ENCODE data around the gene CAPN5.

CAPN5 gene

DNA sequence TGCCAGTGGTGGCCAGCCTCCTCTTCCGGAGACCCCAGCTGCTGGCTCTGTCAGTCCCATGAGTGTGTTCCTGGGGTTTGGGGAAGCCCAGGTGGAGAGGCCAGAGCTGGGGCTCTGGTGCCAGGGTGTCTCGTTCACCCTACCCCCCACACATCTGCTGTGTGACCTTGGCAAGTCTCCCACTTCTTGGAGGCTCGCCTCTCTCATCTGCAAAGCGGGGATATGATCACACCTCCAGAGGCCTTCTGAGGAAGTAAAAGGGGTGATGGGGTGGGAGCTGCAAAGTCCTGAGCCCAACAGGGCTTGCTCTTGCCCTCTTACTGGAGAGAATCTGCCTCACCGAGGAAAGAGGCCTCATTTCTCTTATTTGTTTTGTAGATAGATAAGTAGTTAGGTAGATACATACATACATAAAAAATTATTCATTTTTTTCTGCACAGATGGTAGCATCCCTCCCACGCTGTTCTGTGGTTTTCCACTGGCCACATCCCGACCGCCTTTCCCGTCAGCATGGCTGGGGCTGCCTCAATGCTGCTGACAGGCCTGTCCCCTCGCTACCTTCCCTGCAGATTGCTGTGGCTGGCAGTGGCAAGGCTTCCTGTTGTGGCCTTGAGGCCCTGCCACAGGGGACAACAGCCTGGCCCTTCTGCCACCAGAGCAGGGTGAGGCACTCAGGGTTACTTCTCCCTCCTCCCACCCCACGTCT is 85.2 kb downstream of the CAPN5 start:
- no peak for DNase-seq (ENCODE audit: low read depth)

- no peak for DNase-seq (ENCODE audit: low read depth)
Measured at GRCh38 chr11:77152846-77153245, 86.1 kb downstream of the CAPN5 start.

GRCh38 chr11:77153276-77154185 is 86.8 kb downstream of the CAPN5 start:
- DNase-seq (ENCODE audit: low read depth): no peak

DNA sequence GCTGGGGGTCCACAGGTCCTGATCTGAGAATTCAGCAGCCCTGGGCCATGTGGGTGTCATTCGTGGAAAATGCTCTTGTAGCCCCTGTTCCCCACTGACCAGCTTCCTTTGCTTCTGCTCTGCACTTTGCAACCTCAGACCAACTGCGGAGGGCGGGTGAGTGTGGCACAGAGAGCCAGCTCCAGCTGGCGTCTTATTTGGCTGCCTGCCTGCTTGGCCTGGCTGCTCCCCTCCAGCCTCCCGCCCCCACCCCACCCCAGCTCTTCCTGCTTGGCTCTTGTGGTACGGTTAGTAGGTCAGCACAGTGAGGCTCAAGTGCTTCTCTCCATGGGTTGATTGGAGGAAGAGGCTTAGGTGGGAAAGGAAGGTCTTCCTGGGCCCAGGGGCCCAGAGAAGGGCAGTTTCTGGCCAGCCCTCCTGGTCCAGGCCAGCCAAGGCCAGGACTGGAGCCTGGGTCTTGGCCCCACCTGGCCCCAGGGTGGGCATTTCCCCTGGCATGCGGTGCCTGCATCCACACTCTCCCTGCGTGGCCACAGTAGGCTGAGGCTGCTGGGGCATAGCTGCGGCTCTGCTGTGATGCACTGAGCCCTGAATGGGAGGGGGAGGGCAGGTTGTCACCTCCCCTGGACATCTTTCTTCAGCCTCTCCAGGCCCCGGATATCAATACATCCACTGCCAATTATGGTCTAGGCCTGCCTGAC is 87.8 kb downstream of the CAPN5 start:
- DNase-seq (ENCODE audit: low read depth): no peak

GRCh38 chr11:77155082-77155475 is 88.3 kb downstream of the CAPN5 start:
- no peak for DNase-seq (ENCODE audit: low read depth)

- no peak for DNase-seq (ENCODE audit: low read depth)
Measured at GRCh38 chr11:77155556-77156130, 88.9 kb downstream of the CAPN5 start.

GRCh38 chr11:77156396-77157195 is 89.8 kb downstream of the CAPN5 start:
- no peak for DNase-seq (ENCODE audit: low read depth)

DNA sequence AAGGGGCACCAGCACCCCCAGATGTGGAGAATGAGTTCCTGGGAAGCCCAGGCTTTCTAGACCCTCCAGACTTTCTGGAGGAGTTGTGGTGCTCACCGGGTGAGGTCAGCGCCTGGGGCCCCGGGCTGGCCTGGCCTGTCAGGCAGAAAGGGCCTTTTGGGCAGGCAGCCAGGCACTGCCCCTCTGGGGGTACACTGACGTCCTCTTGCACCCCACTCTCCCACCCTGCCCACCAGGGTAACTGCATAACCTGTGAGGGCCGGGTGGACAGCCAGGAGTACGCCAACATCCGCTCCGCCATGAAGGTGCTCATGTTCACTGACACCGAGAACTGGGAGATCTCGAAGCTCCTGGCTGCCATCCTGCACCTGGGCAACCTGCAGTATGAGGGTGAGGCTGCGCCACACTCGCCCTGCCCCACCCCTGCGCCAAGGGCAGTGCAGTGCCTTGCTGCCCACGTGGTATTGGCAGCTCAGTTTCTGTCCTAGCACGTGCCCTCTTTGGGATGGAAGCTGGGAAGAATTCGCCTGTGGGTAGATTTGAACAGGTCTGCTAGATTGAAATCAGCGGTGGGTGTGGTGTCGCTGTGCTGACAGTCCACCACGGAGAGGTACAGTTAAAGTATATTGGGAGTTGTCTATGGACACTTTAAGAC is 91.4 kb downstream of the CAPN5 start:
- no peak for DNase-seq (ENCODE audit: low read depth)

- no peak for DNase-seq (ENCODE audit: low read depth)
Measured at GRCh38 chr11:77159219-77159936, 92.6 kb downstream of the CAPN5 start.

- no peak for DNase-seq (ENCODE audit: low read depth)
Measured at GRCh38 chr11:77159937-77160495, 93.2 kb downstream of the CAPN5 start.

DNA sequence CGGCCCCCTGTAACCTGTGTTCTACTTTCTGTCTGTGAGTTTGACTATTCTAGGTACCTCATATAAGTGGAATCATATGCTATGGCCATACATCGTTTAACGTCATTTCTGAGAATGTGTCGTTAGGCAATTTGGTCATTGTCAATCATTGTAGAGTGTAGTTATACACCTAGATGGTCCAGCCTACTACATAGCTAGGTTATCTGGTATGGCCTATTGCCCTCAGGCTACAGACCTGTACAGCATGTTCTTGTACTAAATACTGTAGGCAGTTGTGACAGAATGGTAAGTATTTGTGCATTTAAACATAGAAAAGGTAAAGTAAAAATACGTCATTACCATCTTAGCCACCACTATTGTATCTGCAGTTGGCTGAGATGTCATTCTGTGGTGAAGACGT is 96.5 kb downstream of the CAPN5 start:
- DNase-seq (ENCODE audit: low read depth): no peak

DNA sequence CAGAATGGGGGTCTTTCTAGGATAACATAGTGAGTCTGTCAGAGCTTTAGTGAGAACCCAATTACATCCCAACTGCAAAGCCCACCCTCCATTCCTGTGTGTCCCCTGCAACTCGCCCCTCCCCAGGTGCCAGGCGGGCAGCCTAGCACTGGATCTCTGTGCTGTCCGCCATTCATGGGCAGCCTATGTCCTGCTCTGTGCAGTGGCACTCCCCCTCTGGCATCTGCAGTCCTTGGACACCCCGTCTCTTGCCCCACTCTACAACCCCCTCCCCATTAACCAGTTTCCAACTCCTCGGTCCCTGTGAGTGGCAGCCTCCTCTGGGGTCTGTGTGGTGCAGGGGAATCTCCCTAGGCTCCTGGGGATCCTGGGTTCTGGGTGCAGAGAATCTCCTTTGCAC is 98.3 kb downstream of the CAPN5 start:
- DNase-seq (ENCODE audit: low read depth): no peak

GRCh38 chr11:77166021-77166420 is 99.2 kb downstream of the CAPN5 start:
- DNase-seq (ENCODE audit: low read depth): no peak

DNA sequence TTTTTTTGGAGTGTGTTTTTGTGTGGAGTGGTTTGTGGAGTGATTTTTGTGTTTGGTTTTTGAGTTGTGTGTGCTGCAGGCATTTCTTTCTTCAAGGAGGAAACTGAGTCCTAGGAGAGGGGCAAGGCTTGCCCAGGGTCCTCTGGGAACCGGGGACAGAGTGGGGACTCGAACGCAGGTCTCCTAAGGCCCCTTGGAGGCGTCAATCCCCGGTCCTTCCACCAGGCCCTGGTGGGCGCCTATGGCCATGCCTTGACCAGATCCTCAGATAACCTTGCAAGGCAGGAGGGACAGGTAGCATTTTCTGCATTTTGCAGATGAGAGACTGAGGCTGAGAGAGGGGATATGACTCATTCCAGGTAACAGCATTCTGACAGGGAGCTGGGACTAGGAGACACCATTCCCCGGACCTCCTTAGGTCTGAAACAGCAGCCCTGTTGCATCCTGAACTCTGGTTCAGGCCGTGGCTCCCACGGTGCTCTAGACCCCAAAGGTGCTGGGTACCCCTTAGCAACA is 100.4 kb downstream of the CAPN5 start:
- DNase-seq (ENCODE audit: low read depth): no peak

DNA sequence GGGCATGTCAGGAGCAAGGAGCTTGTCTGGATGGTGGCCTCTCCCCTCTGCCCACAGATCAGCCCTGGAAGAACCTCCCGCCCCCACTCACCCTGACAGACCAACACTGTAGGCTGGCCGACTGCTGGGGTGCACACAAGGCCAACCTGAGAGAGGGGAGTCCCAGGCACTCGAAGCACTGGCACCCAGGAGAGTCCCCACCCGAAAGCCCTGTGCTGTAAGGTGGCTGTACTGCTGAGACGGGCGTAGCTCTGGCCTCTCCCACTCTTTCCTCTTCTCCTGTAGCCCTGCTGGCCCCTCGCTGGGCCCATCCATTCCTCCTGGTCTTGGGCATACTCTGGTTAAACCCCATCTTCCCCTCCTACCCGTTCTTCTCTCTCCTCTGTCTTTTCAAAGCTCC is 101.0 kb downstream of the CAPN5 start:
- no peak for DNase-seq (ENCODE audit: low read depth)

DNA sequence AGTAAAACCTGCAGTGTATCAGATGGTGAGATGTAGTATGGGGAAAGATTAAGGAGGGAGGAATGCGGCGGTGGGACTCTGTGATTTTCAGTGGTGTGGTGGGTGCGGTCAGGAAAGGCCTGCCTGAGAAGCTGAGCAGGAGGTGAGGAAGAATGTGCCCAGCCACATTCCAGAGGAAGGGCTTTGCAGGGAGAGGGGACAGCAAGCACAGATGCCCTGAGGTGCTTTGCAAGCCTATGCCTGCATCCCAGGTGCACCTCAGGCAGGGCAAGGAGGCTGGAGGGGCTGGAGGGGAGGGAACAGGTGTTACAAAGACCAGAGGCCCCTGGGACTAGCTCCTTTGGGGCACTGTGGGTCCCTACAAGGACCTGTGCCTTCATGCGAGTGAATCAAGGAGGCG is 103.3 kb downstream of the CAPN5 start:
- no peak for DNase-seq (ENCODE audit: low read depth)

DNA sequence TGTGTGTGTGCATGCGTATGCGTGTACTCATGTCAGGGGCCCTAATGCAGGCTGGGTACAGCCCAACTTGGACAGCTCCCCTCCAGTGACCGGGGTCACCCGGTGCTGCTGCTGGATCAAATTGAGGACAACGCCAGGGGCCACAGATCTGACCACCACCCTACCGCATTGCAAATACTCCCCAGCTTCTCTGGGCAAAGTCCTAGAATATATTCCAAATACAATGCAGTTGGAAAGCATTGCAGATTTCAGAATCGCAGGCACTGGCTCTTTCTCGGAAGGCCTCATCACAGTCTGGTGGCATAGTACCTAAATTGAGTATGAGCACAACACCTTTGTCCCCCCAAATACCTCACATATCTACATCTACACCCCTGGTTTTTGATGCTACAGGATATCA is 104.5 kb downstream of the CAPN5 start:
- no peak for DNase-seq (ENCODE audit: low read depth)

- DNase-seq (ENCODE audit: low read depth): no peak
Measured at GRCh38 chr11:77171885-77172665, 105.3 kb downstream of the CAPN5 start.

DNA sequence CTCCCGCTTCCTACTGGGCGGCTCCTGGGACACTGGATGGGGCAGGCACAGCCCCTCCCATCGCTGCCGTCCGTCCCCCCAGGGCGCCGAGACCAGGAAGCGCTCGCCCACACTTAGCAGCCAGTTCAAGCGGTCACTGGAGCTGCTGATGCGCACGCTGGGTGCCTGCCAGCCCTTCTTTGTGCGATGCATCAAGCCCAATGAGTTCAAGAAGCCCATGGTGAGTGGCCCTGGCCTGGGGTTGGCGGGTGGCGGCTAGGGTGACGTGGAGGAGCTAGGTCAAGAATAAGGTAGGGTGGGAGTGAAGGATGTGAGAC is 105.9 kb downstream of the CAPN5 start:
- no peak for DNase-seq (ENCODE audit: low read depth)

Data from non-pigmented ciliary epithelial cell (primary cell).